ENCODE data around the gene FBXO8. TPM values are rescaled to one million over a fixed set of nuclear protein-coding genes. Genes with fewer than 3 reads are reported as not detected.

Gene FBXO8
- polyA plus RNA-seq, 1 of the 3 experiments (the other 2 are of a cell fraction) = 16.0 TPM

- 92% methylated on average over 5 of the region's 5 CpGs for WGBS (ENCODE audit: low lambda C conversion rate)
- no peaks in the 10 kb centered on the region for H3K27me3 ChIP-seq (ENCODE audit: insufficient read depth)
- H2AFZ ChIP-seq (ENCODE audit: low read depth) = no peak overlapping the region
- no peak overlapping the region for H3K27ac ChIP-seq (ENCODE audit: low read depth in 2 of 2, low read length in 1 of 2)
- H3K9ac ChIP-seq = no peak overlapping the region
- no peak for TF ChIP-seq NRF1 (IDR thresholded peaks at IDR 0.05; ENCODE audit: low read depth, low read length)
- peaks cover 4 to 9% of the 10 kb centered on the region in 2 experiments; a peak in 2 of 4 replicates for H3K4me1 ChIP-seq (ENCODE audit: control insufficient read depth in 1 of 2, insufficient read depth in 2 of 2, low read depth in 1 of 2, low read length in 1 of 2)
- H3K36me3 ChIP-seq (replicated peaks in 1 of 2; ENCODE audit: control insufficient read depth in 1 of 2, insufficient read depth in 2 of 2, low read length in 1 of 2) = peaks cover 2 to 18% of the 10 kb centered on the region in 2 experiments
- H3K4me2 ChIP-seq = peak overlapping the region; percentile 9; the same call in 1 of the 2 replicates
- peaks cover 90% of the 10 kb centered on the region for H3K79me2 ChIP-seq (ENCODE audit: insufficient read depth)
- H3F3A ChIP-seq (replicated peaks; ENCODE audit: insufficient read depth) = peaks cover 3% of the 10 kb centered on the region
- H4K20me1 ChIP-seq (ENCODE audit: insufficient read depth) = no peaks in the 10 kb centered on the region
- H3K9me2 ChIP-seq = no peaks in the 10 kb centered on the region
- ChIA-PET CTCF (interaction anchor here (1.4 to 1.7 kb wide), 2 partner anchors 14 to 16 kb away, joined by 4 to 5 read pairs; no protein-coding TSS in a partner anchor), POLR2A (no interaction called here)
- H3K9me3 ChIP-seq = peaks cover 10% of the 10 kb centered on the region; the same call in 1 of the 2 replicates
- H3K4me3 ChIP-seq (ENCODE audit: low read depth in 2 of 2, low read length in 1 of 2) = no peak overlapping the region; a peak in 1 of 4 replicates
- DNase-seq = no peak
Measured at GRCh38 chr4:174281182-174281737, 2.2 kb downstream of the FBXO8 start.

DNA sequence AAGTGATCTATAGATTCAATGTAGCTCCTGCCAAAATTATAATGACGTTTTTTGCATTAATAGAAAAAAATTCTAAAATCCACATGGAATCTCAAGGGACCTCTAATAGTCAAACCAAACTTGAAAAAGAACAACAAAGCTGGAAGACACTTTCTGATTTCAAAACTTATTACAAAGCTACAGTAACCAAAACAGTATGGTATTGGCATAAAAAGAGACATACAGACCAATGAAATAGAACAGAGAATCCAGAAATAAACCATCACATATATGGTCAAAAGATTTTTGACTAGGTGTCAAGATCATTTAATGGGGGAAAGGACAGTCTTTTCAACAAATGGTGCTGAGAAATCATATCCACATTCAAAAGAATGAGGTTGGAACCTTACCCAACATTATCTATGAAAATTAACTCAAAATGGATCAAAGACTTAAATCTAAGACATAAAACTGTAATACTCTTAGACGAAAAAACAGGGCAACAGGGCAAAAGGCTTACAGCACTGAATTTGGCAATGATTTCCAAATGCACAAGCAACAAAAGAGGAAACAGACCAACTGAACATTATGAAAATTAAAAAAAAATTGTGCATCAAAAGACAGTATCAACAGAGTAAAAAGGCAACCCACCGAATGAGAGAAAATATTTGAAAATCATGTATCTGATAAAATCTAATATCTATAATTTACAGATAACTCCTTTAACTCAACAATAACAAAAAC, 3.9 kb downstream of the FBXO8 start:
- DNase-seq = no peak
- TF ChIP-seq MAX (IDR thresholded peaks at IDR 0.05; ENCODE audit: low read depth) (no peak), CHD2 (IDR thresholded peaks at IDR 0.05; ENCODE audit: low read length, partially characterized antibody) (no peak), RXRA (IDR thresholded peaks at IDR 0.05; ENCODE audit: borderline replicate concordance, low read depth) (no peak)
- ChIA-PET POLR2A (no interaction called here), CTCF (interaction anchor here (0.9 kb wide), 1 partner anchor 40 kb away, joined by 4 read pairs; no protein-coding TSS in a partner anchor)
- Histone ChIP-seq H3K9me2 (no peaks in the 10 kb centered on the region), H4K20me1 (ENCODE audit: insufficient read depth) (no peaks in the 10 kb centered on the region), H3K27ac (ENCODE audit: low read depth in 2 of 2, low read length in 1 of 2) (no peak overlapping the region), H3K36me3 (replicated peaks in 1 of 2; ENCODE audit: control insufficient read depth in 1 of 2, insufficient read depth in 2 of 2, low read length in 1 of 2) (peaks cover 2 to 18% of the 10 kb centered on the region in 2 experiments), H3K27me3 (ENCODE audit: insufficient read depth) (no peaks in the 10 kb centered on the region), H2AFZ (ENCODE audit: low read depth) (no peak overlapping the region), H3K4me1 (ENCODE audit: control insufficient read depth in 1 of 2, insufficient read depth in 2 of 2, low read depth in 1 of 2, low read length in 1 of 2) (peaks cover 0 to 5% of the 10 kb centered on the region in 2 experiments; a peak in 2 of 4 replicates), H3K4me2 (no peak overlapping the region), H3F3A (replicated peaks; ENCODE audit: insufficient read depth) (peaks cover 3% of the 10 kb centered on the region), H3K9ac (no peak overlapping the region), H3K4me3 (ENCODE audit: low read depth in 2 of 2, low read length in 1 of 2) (no peak overlapping the region), H3K79me2 (ENCODE audit: insufficient read depth) (peaks cover 89% of the 10 kb centered on the region), H3K9me3 (peaks cover 10% of the 10 kb centered on the region; the same call in 1 of the 2 replicates)
- 96% methylated on average over 3 of the region's 3 CpGs for WGBS (ENCODE audit: low lambda C conversion rate)

- Histone ChIP-seq H3K36me3 (replicated peaks in 1 of 2; ENCODE audit: control insufficient read depth in 1 of 2, insufficient read depth in 2 of 2, low read length in 1 of 2) (peaks cover 2 to 18% of the 10 kb centered on the region in 2 experiments), H3K79me2 (ENCODE audit: insufficient read depth) (peaks cover 92% of the 10 kb centered on the region), H3K4me2 (no peak overlapping the region), H3K27ac (ENCODE audit: low read depth in 2 of 2, low read length in 1 of 2) (no peak overlapping the region; a peak in 1 of 4 replicates), H3K4me1 (ENCODE audit: control insufficient read depth in 1 of 2, insufficient read depth in 2 of 2, low read depth in 1 of 2, low read length in 1 of 2) (peaks cover 0 to 7% of the 10 kb centered on the region in 2 experiments; a peak in 2 of 4 replicates), H2AFZ (ENCODE audit: low read depth) (no peak overlapping the region), H3K9me2 (no peaks in the 10 kb centered on the region), H3K9ac (no peak overlapping the region), H3K9me3 (peaks cover 10% of the 10 kb centered on the region; the same call in 1 of the 2 replicates), H3K27me3 (ENCODE audit: insufficient read depth) (no peaks in the 10 kb centered on the region), H4K20me1 (ENCODE audit: insufficient read depth) (no peaks in the 10 kb centered on the region), H3K4me3 (ENCODE audit: low read depth in 2 of 2, low read length in 1 of 2) (no peak overlapping the region), H3F3A (replicated peaks; ENCODE audit: insufficient read depth) (no peaks in the 10 kb centered on the region)
- ChIA-PET POLR2A (no interaction called here), CTCF (interaction anchor here (1.5 kb wide), 1 partner anchor 209 kb away, joined by 3 read pairs; no protein-coding TSS in a partner anchor)
- no peak for DNase-seq
- TF ChIP-seq IRF3 (IDR thresholded peaks at IDR 0.05; ENCODE audit: low read depth, low read length) (no peak), TCF12 (IDR thresholded peaks at IDR 0.05) (no peak), YY1 (IDR thresholded peaks at IDR 0.05; ENCODE audit: low read depth) (no peak), GATA2 (CRISPR knock-in tag; IDR thresholded peaks at IDR 0.05) (no peak)
Measured at GRCh38 chr4:174278467-174278866, 5.0 kb downstream of the FBXO8 start.
